ENCODE measurements around the gene GRIK2. TPM values are rescaled to one million over a fixed set of nuclear protein-coding genes. Genes with fewer than 3 reads are reported as not detected.

Gene GRIK2
- total RNA-seq, 2 experiments from 2014 or later, result not detected

DNA sequence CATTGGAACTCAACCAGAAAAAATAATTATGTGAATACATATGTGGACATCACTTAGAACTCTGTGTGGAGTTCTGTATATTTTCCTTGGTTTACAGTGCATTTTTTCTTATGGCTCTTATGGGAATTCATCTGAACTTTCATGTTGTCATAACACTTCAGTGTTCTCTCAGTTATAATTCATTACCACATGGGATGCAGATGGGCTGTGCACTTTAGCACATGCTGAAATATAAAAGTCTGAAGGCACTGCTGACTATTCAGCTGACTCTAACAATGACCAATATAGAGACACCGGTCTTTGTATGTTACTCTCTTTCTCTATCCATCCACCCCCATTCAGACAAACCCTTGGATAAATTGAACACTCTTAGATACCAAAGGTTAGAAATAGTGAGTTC, 29.3 kb downstream of the GRIK2 start:
- DNase-seq, result no peak
- no peaks in the 10 kb centered on the region for H3K4me1 Mint-ChIP-seq
- H3K27me3 Mint-ChIP-seq, result no peaks in the 10 kb centered on the region
- H3K4me3 Mint-ChIP-seq, result no peak overlapping the region
- H3K9me3 Mint-ChIP-seq, result peaks cover 4% of the 10 kb centered on the region
- no peaks in the 10 kb centered on the region for H3K36me3 Mint-ChIP-seq
- H3K27ac Mint-ChIP-seq, result no peak overlapping the region

DNA sequence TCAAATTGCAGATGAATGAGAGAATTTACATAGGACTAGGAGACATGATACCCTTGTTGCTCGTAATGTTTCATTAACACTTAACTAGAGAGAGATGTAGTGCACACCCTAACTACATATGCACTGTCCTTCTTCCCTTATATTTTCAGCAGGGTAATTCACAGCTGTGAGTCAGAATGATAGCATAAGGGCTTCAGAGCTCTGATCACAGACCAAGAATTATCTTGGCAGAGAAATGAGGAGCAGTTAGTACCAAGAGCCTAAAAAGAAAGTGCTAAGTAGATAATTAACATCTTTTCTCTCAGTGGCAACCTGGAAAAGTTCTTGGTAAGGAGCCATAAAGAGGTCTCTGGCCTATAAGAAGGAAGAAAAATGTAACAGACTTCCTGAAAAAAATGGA, 35.8 kb downstream of the GRIK2 start:
- DNase-seq, result no peak
- H3K36me3 Mint-ChIP-seq, result no peaks in the 10 kb centered on the region
- H3K9me3 Mint-ChIP-seq, result peaks cover 1% of the 10 kb centered on the region
- no peak overlapping the region for H3K27ac Mint-ChIP-seq
- H3K27me3 Mint-ChIP-seq, result no peaks in the 10 kb centered on the region
- H3K4me3 Mint-ChIP-seq, result no peak overlapping the region
- no peaks in the 10 kb centered on the region for H3K4me1 Mint-ChIP-seq

DNA sequence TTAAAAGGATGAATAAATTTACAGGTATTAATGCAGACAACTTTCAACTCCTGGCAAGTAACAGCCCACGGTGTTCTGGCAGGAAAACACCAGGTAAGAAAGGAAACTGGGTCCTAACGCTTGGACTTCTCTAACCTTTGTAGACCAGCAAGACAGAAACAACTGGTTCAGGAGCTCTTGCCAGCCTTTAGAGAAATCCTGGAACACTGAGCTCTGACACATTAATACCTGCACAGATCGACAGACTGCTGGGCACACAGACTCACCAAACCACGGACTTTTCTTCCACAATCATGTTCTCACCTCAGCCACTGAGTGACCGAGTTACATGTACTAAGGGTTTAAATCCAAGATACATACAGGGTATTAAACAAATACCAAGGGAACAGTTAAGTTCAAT, 36.3 kb downstream of the GRIK2 start:
- H3K27ac Mint-ChIP-seq, result no peak overlapping the region
- H3K36me3 Mint-ChIP-seq, result no peaks in the 10 kb centered on the region
- no peaks in the 10 kb centered on the region for H3K4me1 Mint-ChIP-seq
- H3K4me3 Mint-ChIP-seq, result no peak overlapping the region
- H3K9me3 Mint-ChIP-seq, result peaks cover 1% of the 10 kb centered on the region
- DNase-seq, result no peak
- H3K27me3 Mint-ChIP-seq, result no peaks in the 10 kb centered on the region

DNA sequence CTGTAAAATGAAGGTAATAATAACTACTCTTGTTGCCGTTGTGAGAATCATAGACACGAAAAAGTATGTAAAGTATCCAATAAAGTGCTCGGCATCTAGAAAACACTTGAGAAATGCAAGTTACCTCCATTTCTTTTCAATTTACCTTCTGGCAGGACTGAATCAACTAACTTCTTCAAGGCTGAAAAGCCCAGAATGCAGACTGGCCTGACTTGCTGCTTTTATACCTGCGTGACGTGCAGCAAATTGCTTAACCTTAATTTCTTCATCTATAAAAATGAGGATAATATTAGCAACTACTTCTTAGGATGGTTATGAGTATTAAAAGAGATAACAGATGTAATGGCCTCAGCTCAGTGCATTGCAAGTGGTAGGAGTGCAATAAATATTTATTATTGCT, 39.6 kb downstream of the GRIK2 start:
- Mint-ChIP-seq H3K27ac (no peak overlapping the region), H3K4me3 (no peak overlapping the region), H3K9me3 (no peaks in the 10 kb centered on the region), H3K4me1 (no peaks in the 10 kb centered on the region), H3K27me3 (no peaks in the 10 kb centered on the region), H3K36me3 (no peaks in the 10 kb centered on the region)
- DNase-seq, result no peak

DNA sequence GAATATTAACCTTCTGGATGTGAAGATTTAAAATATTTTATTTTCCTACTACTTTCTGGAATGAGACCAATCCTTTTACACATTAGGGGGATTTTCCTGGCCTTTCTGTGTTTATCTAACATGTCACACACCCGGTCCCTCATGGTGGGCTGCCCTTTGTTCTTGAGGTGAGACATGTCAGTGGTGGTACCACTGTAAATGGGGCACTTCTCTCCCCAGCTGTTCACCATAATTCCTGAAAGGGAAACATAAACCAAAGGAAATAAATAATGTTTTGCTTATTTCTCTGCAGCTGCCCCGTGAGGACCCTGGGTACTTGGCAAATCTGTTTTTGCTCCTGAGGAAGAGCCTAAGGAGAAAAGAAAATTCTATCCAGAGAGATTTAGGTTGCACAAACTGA, 41.1 kb downstream of the GRIK2 start:
- Mint-ChIP-seq H3K27ac (no peak overlapping the region), H3K36me3 (no peaks in the 10 kb centered on the region), H3K4me1 (no peaks in the 10 kb centered on the region), H3K27me3 (no peaks in the 10 kb centered on the region), H3K4me3 (no peak overlapping the region), H3K9me3 (no peaks in the 10 kb centered on the region)
- no peak for DNase-seq

DNA sequence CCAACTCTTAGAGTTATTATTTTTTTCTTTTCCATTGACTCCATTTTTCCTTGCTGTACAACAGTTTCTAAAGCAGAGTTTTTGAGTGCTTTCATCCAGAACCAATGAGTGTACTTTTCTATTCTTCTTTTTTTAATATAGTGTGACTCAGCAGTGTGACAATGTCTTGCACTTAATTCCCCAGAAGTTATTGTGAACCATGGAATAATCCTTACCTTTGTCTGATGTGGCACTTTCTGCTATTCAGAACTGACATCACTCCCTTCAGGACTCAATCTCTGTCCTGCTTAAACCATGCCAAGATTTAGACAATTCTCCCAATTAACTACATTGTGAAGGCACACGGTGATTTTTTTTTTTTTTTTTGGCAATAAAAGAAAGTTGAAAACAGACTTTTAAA, 41.5 kb downstream of the GRIK2 start:
- Mint-ChIP-seq H3K27me3 (no peaks in the 10 kb centered on the region), H3K27ac (no peak overlapping the region), H3K9me3 (no peaks in the 10 kb centered on the region), H3K4me3 (no peak overlapping the region), H3K36me3 (no peaks in the 10 kb centered on the region), H3K4me1 (no peaks in the 10 kb centered on the region)
- no peak for DNase-seq

DNA sequence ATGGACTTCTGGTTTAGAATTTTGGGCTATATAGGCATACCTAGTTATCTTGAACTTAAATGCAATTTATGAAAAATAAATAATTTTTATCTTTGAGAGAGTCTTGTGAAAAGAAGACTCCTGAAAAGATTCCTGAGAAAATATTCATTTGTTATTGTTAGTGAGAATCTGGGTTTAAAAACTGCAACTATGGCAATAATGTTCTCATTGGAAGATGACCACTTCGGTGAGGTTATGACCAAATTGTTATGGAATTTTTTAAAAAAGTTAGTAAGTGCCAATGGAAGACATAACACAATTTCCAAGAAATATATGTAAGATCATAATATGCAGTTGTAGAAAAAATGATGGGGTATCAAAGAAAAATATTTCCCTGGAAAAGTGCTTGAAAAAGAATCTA, 46.3 kb downstream of the GRIK2 start:
- Mint-ChIP-seq H3K4me3 (no peak overlapping the region), H3K36me3 (no peaks in the 10 kb centered on the region), H3K27me3 (no peaks in the 10 kb centered on the region), H3K27ac (no peak overlapping the region), H3K4me1 (no peaks in the 10 kb centered on the region), H3K9me3 (no peaks in the 10 kb centered on the region)
- no peak for DNase-seq

DNA sequence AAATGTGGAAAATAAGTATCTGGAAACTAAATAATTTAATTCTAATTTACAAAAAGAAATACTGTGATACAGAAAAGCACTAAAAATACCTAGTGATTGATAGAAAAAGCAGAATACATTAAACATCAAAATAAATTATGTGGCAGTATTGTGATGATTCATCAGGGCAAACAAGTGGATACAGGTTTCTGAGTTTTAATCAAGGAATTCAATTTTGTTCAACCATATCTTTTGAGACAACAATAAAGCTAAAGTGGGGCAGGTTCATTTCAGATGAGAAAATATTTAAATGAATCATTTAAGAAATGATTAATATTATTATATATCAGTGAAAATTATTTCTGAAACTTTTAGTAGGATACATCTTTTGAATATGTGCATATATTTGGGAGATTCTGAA, 49.8 kb downstream of the GRIK2 start:
- Mint-ChIP-seq H3K9me3 (no peaks in the 10 kb centered on the region), H3K4me1 (no peaks in the 10 kb centered on the region), H3K27ac (no peak overlapping the region), H3K36me3 (no peaks in the 10 kb centered on the region), H3K4me3 (no peak overlapping the region), H3K27me3 (no peaks in the 10 kb centered on the region)
- DNase-seq, result no peak

DNA sequence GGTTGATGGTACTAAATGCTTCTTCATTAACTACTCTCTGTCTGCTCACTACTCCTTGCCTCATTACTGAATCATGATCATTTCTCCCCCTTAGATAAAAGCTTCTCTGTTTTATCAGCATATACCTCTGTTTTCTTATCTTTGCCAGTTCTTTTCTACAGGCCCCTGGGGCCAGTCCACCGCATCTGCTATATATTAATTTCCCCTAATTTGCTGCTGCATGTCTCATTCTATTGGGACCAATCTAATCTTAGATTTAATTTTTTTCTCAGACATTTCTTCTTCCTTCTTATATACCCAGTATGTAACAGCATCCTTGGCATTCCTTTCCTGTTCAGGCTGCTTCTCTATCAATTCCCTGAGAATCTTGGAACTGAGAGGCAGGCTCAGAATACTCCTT, 51.2 kb downstream of the GRIK2 start:
- no peaks in the 10 kb centered on the region for H3K36me3 Mint-ChIP-seq
- H3K27me3 Mint-ChIP-seq, result no peaks in the 10 kb centered on the region
- no peak overlapping the region for H3K4me3 Mint-ChIP-seq
- no peaks in the 10 kb centered on the region for H3K9me3 Mint-ChIP-seq
- DNase-seq, result no peak
- H3K4me1 Mint-ChIP-seq, result no peaks in the 10 kb centered on the region
- H3K27ac Mint-ChIP-seq, result no peak overlapping the region

DNA sequence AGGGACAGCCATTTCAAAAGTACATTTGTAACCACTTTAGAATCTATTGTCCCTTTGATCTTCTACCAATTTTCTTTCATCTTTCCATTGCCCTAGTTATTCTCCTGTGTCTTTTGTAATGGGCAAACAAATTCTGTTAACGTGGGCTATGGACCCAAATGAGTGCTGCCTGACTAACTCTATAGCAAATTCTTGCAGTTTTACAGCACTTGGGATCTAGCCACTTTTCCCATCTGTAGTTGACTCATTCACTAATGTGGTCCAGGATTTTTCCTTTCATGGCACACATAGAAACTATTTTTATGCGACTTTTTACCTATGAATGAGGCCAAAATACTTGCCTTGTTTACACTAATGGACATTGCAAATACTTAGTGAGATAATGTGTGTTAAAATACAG, 52.0 kb downstream of the GRIK2 start:
- Mint-ChIP-seq H3K27ac (no peak overlapping the region), H3K9me3 (no peaks in the 10 kb centered on the region), H3K4me3 (no peak overlapping the region), H3K4me1 (no peaks in the 10 kb centered on the region), H3K36me3 (no peaks in the 10 kb centered on the region), H3K27me3 (no peaks in the 10 kb centered on the region)
- DNase-seq, result no peak

DNA sequence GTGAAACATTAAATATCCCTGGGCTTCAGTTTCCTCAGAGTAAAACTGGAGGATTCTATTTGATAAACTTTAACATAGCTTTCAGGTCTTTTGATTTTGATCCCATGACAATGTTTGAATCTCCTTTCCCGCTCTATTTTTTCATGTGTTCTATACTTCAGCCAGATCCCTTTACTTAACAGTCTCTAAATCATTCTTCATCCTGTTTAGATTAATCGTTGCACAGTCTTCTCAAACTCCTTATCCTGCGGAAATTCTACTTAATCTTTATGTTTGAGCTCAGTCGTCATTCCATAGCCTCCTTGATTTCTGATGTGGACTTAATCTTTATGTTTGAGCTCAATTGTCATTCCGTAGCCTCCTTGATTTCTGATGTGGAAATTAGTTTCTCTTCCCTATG, 57.4 kb downstream of the GRIK2 start:
- H3K36me3 Mint-ChIP-seq, result no peaks in the 10 kb centered on the region
- no peaks in the 10 kb centered on the region for H3K4me1 Mint-ChIP-seq
- no peak overlapping the region for H3K27ac Mint-ChIP-seq
- H3K4me3 Mint-ChIP-seq, result no peak overlapping the region
- no peaks in the 10 kb centered on the region for H3K9me3 Mint-ChIP-seq
- DNase-seq, result no peak
- H3K27me3 Mint-ChIP-seq, result no peaks in the 10 kb centered on the region

DNA sequence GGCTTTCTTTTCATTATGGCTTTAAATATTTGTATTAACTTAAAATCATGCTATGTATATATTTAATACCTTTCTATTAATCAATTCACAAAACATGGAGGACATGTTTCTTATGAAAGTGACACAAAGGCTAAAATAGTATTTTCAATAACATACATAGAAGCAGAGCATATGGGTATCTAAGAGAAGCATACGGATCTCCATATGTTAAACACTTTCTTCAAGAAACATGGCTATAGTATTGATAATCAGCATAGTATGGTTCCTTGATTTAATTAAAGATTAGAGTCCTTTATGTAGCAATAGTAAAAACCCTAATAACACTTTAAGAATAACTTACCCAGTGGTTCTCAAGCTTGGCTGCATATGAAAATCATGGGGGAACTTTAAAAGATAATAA, 58.5 kb downstream of the GRIK2 start:
- no peak for DNase-seq
- no peaks in the 10 kb centered on the region for H3K27me3 Mint-ChIP-seq
- no peak overlapping the region for H3K4me3 Mint-ChIP-seq
- H3K4me1 Mint-ChIP-seq, result no peaks in the 10 kb centered on the region
- H3K36me3 Mint-ChIP-seq, result no peaks in the 10 kb centered on the region
- no peak overlapping the region for H3K27ac Mint-ChIP-seq
- H3K9me3 Mint-ChIP-seq, result no peaks in the 10 kb centered on the region

DNA sequence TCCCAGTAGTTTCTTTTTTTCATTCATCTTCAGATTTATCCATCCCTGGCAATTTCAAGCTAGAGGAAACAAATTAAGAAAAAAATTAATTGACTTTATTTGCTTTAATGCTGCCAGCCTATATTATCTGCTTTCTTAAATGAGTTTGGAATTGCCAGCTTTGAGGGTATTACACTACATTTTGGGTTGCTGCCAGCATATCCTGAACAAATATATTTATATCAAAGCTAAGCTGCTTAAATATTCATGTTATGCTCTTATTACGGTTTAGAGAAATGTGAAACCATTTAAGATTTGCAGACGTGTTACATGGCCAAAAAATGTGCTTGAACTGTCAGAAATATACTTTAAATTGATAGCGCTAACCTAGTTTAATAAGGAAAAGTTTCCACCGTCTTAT, 59.7 kb downstream of the GRIK2 start:
- H3K4me3 Mint-ChIP-seq, result no peak overlapping the region
- no peaks in the 10 kb centered on the region for H3K9me3 Mint-ChIP-seq
- no peaks in the 10 kb centered on the region for H3K27me3 Mint-ChIP-seq
- DNase-seq, result no peak
- H3K36me3 Mint-ChIP-seq, result no peaks in the 10 kb centered on the region
- H3K27ac Mint-ChIP-seq, result no peak overlapping the region
- no peaks in the 10 kb centered on the region for H3K4me1 Mint-ChIP-seq

DNA sequence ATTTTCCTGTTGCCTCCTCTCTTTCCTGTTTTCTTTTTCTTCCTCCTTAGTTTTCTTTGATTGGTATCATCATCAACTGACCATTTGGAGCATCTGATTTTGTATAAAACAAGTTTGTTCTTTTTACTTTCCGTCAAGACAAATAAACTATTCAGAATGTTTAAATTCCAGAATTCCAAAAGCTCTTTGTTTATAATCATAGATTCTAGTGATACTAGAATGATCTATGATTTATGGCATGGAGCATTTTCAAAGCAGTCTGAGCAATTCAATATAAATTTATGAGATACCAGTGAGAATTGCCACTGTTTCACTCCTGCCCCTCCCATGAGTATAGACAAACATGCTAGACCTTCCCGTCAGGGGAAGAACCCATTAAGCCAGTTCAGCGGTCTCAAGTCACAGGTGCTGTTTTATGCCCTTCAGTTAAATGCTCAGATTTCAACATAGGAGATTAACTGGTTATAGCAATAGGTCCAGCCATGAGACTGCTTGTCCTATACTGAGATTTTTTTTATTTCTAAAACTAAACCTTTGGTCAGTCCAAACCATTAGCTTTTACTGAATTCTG, 60.7 kb downstream of the GRIK2 start:
- Mint-ChIP-seq H3K27me3 (no peaks in the 10 kb centered on the region), H3K36me3 (no peaks in the 10 kb centered on the region), H3K27ac (no peak overlapping the region), H3K4me1 (no peaks in the 10 kb centered on the region), H3K4me3 (no peak overlapping the region), H3K9me3 (no peaks in the 10 kb centered on the region)
- DNase-seq, result no peak

DNA sequence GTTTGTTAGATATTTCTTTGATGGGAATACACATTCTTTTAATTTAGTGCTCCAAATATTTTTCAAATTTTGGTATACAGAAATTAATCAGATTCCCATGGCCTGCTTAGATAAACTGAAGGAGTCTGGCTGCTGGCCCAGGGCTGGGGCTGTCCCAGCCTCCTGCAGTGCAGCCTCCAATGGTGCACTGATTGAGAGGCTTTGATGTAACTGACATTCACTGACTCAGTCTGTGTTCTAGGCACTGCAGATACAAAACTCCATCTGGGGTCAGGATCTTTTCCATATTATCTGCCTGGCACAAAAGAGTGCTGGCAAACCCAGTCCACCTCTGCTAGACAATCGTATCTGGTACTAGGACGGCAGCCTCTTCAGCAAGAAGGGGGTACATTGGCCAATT, 64.8 kb downstream of the GRIK2 start:
- no peaks in the 10 kb centered on the region for H3K27me3 Mint-ChIP-seq

DNA sequence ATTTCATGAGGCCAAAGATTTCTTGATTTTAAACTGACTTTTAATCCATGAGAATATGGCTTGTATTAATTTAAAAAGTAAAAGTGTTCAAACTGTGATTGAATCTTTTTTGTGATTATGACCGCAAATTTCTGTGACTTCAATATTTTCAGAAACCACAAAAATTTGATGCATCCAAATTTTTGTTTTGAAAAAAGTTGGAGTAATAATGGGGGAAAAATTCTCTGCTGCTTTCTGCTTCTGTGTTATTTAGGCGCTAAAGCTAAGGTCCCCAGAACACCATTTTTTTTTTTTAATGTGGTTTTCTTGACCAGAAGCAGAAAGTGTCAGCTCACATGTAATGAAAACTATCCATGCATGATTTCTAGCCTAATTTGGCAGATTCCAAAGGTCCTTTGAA, 65.3 kb downstream of the GRIK2 start:
- H3K4me1 Mint-ChIP-seq, result no peaks in the 10 kb centered on the region
- H3K9me3 Mint-ChIP-seq, result peaks cover 2% of the 10 kb centered on the region
- DNase-seq, result no peak
- no peak overlapping the region for H3K27ac Mint-ChIP-seq
- H3K4me3 Mint-ChIP-seq, result no peak overlapping the region
- H3K36me3 Mint-ChIP-seq, result no peaks in the 10 kb centered on the region
- no peaks in the 10 kb centered on the region for H3K27me3 Mint-ChIP-seq

More for the DNA sequence above, 64.8 kb downstream of the GRIK2 start:
- H3K4me3 Mint-ChIP-seq, result no peak overlapping the region
- no peak for DNase-seq
- no peak overlapping the region for H3K27ac Mint-ChIP-seq
- peaks cover 2% of the 10 kb centered on the region for H3K9me3 Mint-ChIP-seq
- no peaks in the 10 kb centered on the region for H3K36me3 Mint-ChIP-seq
- no peaks in the 10 kb centered on the region for H3K4me1 Mint-ChIP-seq

DNA sequence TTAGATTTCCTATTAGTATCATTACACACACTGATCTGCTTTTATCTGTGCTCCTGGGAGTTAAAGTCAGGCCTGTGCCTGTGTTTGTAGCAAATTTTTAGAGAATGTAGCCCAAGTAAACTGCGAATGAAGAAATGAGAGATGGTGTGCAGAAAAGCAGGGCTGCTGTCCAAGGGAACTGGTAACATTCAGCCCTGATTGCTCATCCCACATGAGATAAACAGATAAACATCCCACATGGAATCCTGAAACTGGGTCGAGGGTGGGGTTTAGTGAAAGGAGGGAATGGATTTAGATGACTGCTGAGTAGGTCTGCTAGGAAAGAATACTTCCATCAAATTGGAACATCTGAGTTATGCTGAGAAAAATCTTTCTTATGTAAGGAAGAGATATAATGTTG, 69.1 kb downstream of the GRIK2 start:
- no peaks in the 10 kb centered on the region for H3K4me1 Mint-ChIP-seq
- no peak overlapping the region for H3K4me3 Mint-ChIP-seq
- no peak overlapping the region for H3K27ac Mint-ChIP-seq

More for the DNA sequence above, 69.1 kb downstream of the GRIK2 start:
- Mint-ChIP-seq H3K36me3 (no peaks in the 10 kb centered on the region), H3K9me3 (peaks cover 2% of the 10 kb centered on the region), H3K27me3 (no peaks in the 10 kb centered on the region)
- no peak for DNase-seq

All from activated naive CD8-positive, alpha-beta T cell treated with anti-CD3 and anti-CD28 coated beads for 36 hours (primary cell).